AG04449 (cell line): Measurements from ENCODE around the gene FHIT.

ENCODE experiments used
- CTCF ChIA-PET: fragments of 350-600 bp; formaldehyde crosslinking; extraction: SDS; loops from one replicate; lab custom pipeline; 2021; ENCODE audit warnings: antibody characterized with exemption; lab: Yijun Ruan, JAX
- POLR2A ChIA-PET: fragments of 400-600, 350-600 bp; formaldehyde crosslinking; extraction: SDS; loops from one replicate; lab custom pipeline; 2020; ENCODE audit warnings: antibody characterized with exemption, inconsistent platforms; lab: Yijun Ruan, JAX
- DNase-seq: peaks from one replicate; pipeline ENCODE4 v3.0.0-alpha.2; 2010; ENCODE audit warnings: low read depth, low spot score
- H3K4me3 ChIP-seq: 2 replicates; pipeline ENCODE4 v1.5.1; 2011; ENCODE audit warnings: low read depth, mild to moderate bottlenecking, control low read depth, low read length
- TF ChIP-seq, protein P1 (sequence below): IDR thresholded peaks from one replicate; pipeline ENCODE4 v1.5.1; 2011; ENCODE audit warnings: mild to moderate bottlenecking, moderate library complexity, low read length, control low read depth, inconsistent platforms; ENCODE audit not compliant: insufficient read depth; ENCODE audit errors: missing control alignments

The FHIT gene

GRCh38 chr3:59759298-59760031 lies 1491.8 kb downstream of the FHIT start:
- DNase-seq: no peak
- ChIA-PET POLR2A (no interaction called here), CTCF (no interaction called here)
- H3K4me3 ChIP-seq: no peak overlapping the region
- TF ChIP-seq, protein P1, sequence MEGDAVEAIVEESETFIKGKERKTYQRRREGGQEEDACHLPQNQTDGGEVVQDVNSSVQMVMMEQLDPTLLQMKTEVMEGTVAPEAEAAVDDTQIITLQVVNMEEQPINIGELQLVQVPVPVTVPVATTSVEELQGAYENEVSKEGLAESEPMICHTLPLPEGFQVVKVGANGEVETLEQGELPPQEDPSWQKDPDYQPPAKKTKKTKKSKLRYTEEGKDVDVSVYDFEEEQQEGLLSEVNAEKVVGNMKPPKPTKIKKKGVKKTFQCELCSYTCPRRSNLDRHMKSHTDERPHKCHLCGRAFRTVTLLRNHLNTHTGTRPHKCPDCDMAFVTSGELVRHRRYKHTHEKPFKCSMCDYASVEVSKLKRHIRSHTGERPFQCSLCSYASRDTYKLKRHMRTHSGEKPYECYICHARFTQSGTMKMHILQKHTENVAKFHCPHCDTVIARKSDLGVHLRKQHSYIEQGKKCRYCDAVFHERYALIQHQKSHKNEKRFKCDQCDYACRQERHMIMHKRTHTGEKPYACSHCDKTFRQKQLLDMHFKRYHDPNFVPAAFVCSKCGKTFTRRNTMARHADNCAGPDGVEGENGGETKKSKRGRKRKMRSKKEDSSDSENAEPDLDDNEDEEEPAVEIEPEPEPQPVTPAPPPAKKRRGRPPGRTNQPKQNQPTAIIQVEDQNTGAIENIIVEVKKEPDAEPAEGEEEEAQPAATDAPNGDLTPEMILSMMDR: no peak

- H3K4me3 ChIP-seq: no peak overlapping the region
- POLR2A ChIA-PET: no interaction called here
- no peak for DNase-seq
- TF ChIP-seq, protein P1: no peak
- CTCF ChIA-PET: no interaction called here
Observed at GRCh38 chr3:59758672-59759071, 1492.6 kb downstream of the FHIT start.

- ChIA-PET POLR2A (no interaction called here), CTCF (no interaction called here)
- no peak overlapping the region for H3K4me3 ChIP-seq
- no peak for DNase-seq
- TF ChIP-seq, protein P1: no peak
Observed at GRCh38 chr3:59756934-59757333, 1494.3 kb downstream of the FHIT start.

DNA sequence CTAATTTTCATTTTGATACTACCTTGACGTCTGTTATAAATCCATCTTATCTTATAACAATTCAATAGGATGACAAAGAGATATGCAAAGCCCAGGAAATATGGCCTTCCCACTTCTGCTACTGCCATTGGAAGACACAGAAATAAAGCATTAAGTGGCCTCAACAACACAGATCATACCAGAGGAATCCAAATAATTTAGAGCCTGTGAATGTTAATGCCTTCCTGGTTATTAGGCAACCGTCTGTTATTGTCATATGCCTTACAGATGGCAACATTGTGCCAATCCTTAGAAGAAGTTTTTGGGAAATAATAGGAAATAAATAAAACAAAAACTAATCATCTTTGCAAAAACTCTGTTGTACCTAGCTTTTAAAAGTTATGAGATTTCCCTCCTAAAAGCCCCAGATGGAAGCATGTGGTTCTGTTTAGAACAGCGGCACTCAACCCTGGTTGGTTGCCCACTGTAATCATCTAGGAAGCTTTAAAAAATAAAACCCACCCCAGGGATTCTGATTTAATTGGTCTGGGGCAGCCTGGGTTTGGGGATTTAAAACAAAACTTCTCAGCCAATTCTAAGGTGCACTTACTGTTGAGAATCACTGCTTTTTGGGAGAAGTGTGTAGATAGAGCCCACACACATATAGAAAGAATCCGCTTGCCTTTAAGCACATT lies 1496.7 kb downstream of the FHIT start:
- DNase-seq: no peak
- H3K4me3 ChIP-seq: no peak overlapping the region
- CTCF ChIA-PET: no interaction called here
- POLR2A ChIA-PET: no interaction called here
- TF ChIP-seq, protein P1: no peak

GRCh38 chr3:59753808-59754450 lies 1497.3 kb downstream of the FHIT start:
- TF ChIP-seq, protein P1: no peak
- CTCF ChIA-PET: no interaction called here
- DNase-seq: no peak

GRCh38 chr3:59752925-59753324 lies 1498.3 kb downstream of the FHIT start:
- no peak overlapping the region for H3K4me3 ChIP-seq
- TF ChIP-seq, protein P1: no peak
- CTCF ChIA-PET: no interaction called here
- no peak for DNase-seq
- POLR2A ChIA-PET: no interaction called here

More at GRCh38 chr3:59753808-59754450, 1497.3 kb downstream of the FHIT start:
- no peak overlapping the region for H3K4me3 ChIP-seq
- POLR2A ChIA-PET: no interaction called here
